Liver (tissue), 9 donors: ENCODE measurements around the gene DCXR. TPM values are rescaled to one million over a fixed set of nuclear protein-coding genes. Genes with fewer than 3 reads are reported as not detected.

ENCODE experiments used
- DNase-seq: peaks from one replicate; pipeline ENCODE4 v3.0.0-alpha.2; 2017; ENCODE audit warnings: low spot score
- H3K27ac ChIP-seq, 2 donors: one replicate each; pipeline ENCODE4 v1.7.0; 2013; ENCODE audit warnings: inconsistent platforms in 2 of 2, low read length in 2 of 2, control low read depth in 1 of 2, low read depth in 1 of 2, mild to moderate bottlenecking in 1 of 2
- H3K27me3 ChIP-seq, 4 donors: one replicate each; pipeline versions ENCODE4 v1.6.1 to v1.7.0; 2013; ENCODE audit warnings: low read length in 3 of 4, inconsistent platforms in 1 of 4, mild to moderate bottlenecking in 1 of 4, moderate library complexity in 1 of 4; ENCODE audit not compliant: control insufficient read depth in 4 of 4, insufficient read depth in 4 of 4
- H3K36me3 ChIP-seq, 4 donors: one replicate each; pipeline versions ENCODE4 v1.6.1 to v1.7.0; 2013; ENCODE audit warnings: low read length in 3 of 4, mild to moderate bottlenecking in 3 of 4, low read depth in 1 of 4, moderate library complexity in 1 of 4; ENCODE audit not compliant: control insufficient read depth in 4 of 4, insufficient read depth in 3 of 4
- H3K4me1 ChIP-seq, 4 donors: one replicate each; pipeline versions ENCODE4 v1.6.1 to v1.7.0; 2013; ENCODE audit warnings: low read length in 3 of 4, mild to moderate bottlenecking in 3 of 4, moderate library complexity in 1 of 4; ENCODE audit not compliant: control insufficient read depth in 4 of 4, insufficient read depth in 4 of 4
- H3K4me3 ChIP-seq, 3 donors: one replicate each; pipeline versions ENCODE4 v1.6.1 to v1.7.0; 2013; ENCODE audit warnings: low read length in 3 of 3, control low read depth in 1 of 3, low read depth in 1 of 3, mild to moderate bottlenecking in 1 of 3
- H3K9ac ChIP-seq, 2 donors: one replicate each; pipeline ENCODE4 v1.7.0; 2013; ENCODE audit warnings: low read length in 2 of 2, mild to moderate bottlenecking in 2 of 2, moderate library complexity in 2 of 2, control low read depth in 1 of 2, low read depth in 1 of 2
- H3K9me3 ChIP-seq, 4 donors: one replicate each; pipeline versions ENCODE4 v1.6.1 to v1.7.0; 2013; ENCODE audit warnings: low read length in 3 of 4; ENCODE audit not compliant: control insufficient read depth in 4 of 4
- EGR1 ChIP-seq, 2 donors: IDR thresholded peaks; 2 replicates each; pipeline ENCODE4 v1.6.1; 2016 to 2018; ENCODE audit warnings: antibody characterized with exemption in 2 of 2, low read depth in 2 of 2
- FOXA1 ChIP-seq: IDR thresholded peaks from 2 replicates; pipeline ENCODE4 v1.6.1; 2016; ENCODE audit warnings: antibody characterized with exemption
- FOXA2 ChIP-seq: IDR thresholded peaks from 2 replicates; pipeline ENCODE4 v1.6.1; 2016; ENCODE audit warnings: antibody characterized with exemption
- HNF4A ChIP-seq, 2 donors: conservative IDR thresholded peaks; 2 replicates each; pipeline ENCODE4 v1.6.1; 2016; ENCODE audit warnings: antibody characterized with exemption in 2 of 2, mild to moderate bottlenecking in 2 of 2
- HNF4G ChIP-seq: IDR thresholded peaks from 2 replicates; pipeline ENCODE4 v1.6.1; 2016; ENCODE audit warnings: antibody characterized with exemption
- NR2F2 ChIP-seq: IDR thresholded peaks from 2 replicates; pipeline ENCODE4 v1.6.1; 2016; ENCODE audit warnings: antibody characterized with exemption
- RAD21 ChIP-seq, 2 donors: IDR thresholded peaks; 2 replicates each; pipeline ENCODE4 v1.6.1; 2016; ENCODE audit warnings: antibody characterized with exemption in 2 of 2, mild to moderate bottlenecking in 2 of 2
- RXRA ChIP-seq, 2 donors: IDR thresholded peaks; 2 replicates each; pipeline ENCODE4 v1.6.1; 2017 to 2018; ENCODE audit warnings: antibody characterized with exemption in 2 of 2, mild to moderate bottlenecking in 1 of 2
- SP1 ChIP-seq: IDR thresholded peaks from 2 replicates; pipeline ENCODE4 v1.6.1; 2018; ENCODE audit warnings: antibody characterized with exemption, mild to moderate bottlenecking
- YY1 ChIP-seq: IDR thresholded peaks from 2 replicates; pipeline ENCODE4 v1.6.1; 2016; ENCODE audit warnings: antibody characterized with exemption, mild to moderate bottlenecking
- WGBS: extraction: QIAGEN DNeasy Blood & Tissue Kit; methylation state at CpG from one replicate; pipeline ENCODE4 v1.1.7; 2013; 5-methylcytosine and 5-hydroxymethylcytosine counted together
- polyA plus RNA-seq, 2 donors: library from polyadenylated mRNA; stranded (reverse) in 1 of 2; unstranded in 1 of 2; fragments of 200-250 nt in 1 of 2; fragments of >200 nt in 1 of 2; fragmentation: Nextera tagmentation in 1 of 2; extraction: Ambion mirVana in 1 of 2; gene quantifications; one replicate each; pipeline versions ENCODE4 v1.2.1 to v1.2.3, GENCODE V29; 2013 to 2015
- total RNA-seq, 2 donors: library from RNA; depleted of rRNA; stranded (reverse); fragments of >200 nt; gene quantifications; one replicate each; pipeline ENCODE4 v1.2.3, GENCODE V29; 2014
- TF ChIP-seq, protein P1 (sequence below): IDR thresholded peaks from 2 replicates; pipeline ENCODE4 v1.6.1; 2016; ENCODE audit warnings: antibody characterized with exemption, mild to moderate bottlenecking
- TF ChIP-seq, protein P2 (sequence below): IDR thresholded peaks from 2 replicates; pipeline ENCODE4 v1.6.1; 2016; ENCODE audit warnings: antibody characterized with exemption
- TF ChIP-seq, protein P3 (sequence below): fragments of 150-350 bp; IDR thresholded peaks from 2 replicates; pipeline ENCODE4 v1.5.1; 2017; ENCODE audit warnings: improper control_type of control experiment, low read depth, low read length; ENCODE audit not compliant: missing input control
- TF ChIP-seq, protein P4 (sequence below): IDR thresholded peaks from 2 replicates; pipeline ENCODE4 v1.6.1; 2016; ENCODE audit warnings: antibody characterized with exemption
- TF ChIP-seq, protein P5 (sequence below): IDR thresholded peaks from 2 replicates; pipeline ENCODE4 v1.6.1; 2016; ENCODE audit warnings: antibody characterized with exemption
- donor health status: healthy.
- donor health status: healthy.
- donor health status: healthy.
- donor health status: healthy.
- donor health status: healthy.

DCXR gene
- total and polyA plus RNA-seq, 4 donors: 58.6 to 1,190 (median 585) TPM

DNA sequence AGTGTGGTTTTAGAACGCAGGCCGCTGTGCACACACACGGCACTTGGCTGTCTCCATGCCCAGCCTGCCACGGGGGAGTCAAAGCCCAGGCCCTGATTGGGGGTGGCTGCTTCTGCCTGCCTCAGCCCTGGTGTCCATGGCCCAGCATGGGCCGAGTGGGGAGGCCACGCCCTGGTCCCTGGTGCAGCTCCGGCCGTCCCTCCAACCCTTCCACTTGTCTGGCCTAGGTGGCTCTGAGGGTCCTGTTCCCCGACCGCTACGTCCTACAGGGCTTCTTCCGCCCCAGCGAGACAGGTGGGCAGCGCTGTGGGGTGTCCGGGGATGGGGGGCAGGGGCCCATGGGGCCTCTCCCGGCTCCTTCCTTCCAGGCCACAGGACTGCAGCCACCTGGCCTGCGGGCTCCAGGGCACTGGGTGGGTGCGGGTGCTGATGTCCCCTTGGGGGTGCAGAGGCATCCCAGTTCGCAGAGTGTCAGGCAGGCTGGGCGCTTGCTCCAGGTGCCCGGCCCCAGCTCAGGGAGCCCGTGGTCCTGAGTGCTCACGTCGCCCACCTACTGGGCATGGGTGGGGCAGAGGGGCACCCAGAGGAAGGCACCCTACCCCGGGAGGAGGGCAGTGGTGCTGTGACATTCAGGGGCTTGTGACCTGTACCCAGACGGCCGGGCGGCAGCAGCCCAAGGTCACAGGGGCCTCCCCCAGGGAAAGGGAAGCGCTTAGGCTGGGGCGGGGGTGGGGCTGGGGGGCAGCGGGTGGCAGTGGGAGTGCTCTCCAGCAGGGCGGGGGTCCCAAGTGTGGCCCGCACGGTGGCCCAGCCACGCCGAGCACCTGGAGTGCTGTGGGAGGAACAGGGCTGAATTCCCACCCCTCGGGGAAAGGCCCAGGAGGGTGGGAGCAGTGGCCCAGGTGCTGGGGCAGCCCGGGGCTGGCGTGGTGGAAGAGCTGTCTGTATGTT is 26.6 kb downstream of the DCXR start:
- TF ChIP-seq, protein P1, sequence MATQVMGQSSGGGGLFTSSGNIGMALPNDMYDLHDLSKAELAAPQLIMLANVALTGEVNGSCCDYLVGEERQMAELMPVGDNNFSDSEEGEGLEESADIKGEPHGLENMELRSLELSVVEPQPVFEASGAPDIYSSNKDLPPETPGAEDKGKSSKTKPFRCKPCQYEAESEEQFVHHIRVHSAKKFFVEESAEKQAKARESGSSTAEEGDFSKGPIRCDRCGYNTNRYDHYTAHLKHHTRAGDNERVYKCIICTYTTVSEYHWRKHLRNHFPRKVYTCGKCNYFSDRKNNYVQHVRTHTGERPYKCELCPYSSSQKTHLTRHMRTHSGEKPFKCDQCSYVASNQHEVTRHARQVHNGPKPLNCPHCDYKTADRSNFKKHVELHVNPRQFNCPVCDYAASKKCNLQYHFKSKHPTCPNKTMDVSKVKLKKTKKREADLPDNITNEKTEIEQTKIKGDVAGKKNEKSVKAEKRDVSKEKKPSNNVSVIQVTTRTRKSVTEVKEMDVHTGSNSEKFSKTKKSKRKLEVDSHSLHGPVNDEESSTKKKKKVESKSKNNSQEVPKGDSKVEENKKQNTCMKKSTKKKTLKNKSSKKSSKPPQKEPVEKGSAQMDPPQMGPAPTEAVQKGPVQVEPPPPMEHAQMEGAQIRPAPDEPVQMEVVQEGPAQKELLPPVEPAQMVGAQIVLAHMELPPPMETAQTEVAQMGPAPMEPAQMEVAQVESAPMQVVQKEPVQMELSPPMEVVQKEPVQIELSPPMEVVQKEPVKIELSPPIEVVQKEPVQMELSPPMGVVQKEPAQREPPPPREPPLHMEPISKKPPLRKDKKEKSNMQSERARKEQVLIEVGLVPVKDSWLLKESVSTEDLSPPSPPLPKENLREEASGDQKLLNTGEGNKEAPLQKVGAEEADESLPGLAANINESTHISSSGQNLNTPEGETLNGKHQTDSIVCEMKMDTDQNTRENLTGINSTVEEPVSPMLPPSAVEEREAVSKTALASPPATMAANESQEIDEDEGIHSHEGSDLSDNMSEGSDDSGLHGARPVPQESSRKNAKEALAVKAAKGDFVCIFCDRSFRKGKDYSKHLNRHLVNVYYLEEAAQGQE: no peak
- TF ChIP-seq, protein P2, sequence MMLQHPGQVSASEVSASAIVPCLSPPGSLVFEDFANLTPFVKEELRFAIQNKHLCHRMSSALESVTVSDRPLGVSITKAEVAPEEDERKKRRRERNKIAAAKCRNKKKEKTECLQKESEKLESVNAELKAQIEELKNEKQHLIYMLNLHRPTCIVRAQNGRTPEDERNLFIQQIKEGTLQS: no peak
- no peak for TF ChIP-seq FOXA2
- no peak for TF ChIP-seq RAD21 (IDR thresholded peaks at IDR 0.05)
- TF ChIP-seq HNF4G: no peak
- TF ChIP-seq FOXA1: no peak
- no peak for TF ChIP-seq RXRA (IDR thresholded peaks at IDR 0.05)
- TF ChIP-seq HNF4A (conservative IDR thresholded peaks at IDR 0.05): no peak
- no peak for TF ChIP-seq SP1
- no peak for TF ChIP-seq EGR1 (IDR thresholded peaks at IDR 0.05; ENCODE audit: low read depth in 2 of 2)
- TF ChIP-seq NR2F2: no peak
- no peak for TF ChIP-seq YY1
- no peak for DNase-seq
- Histone ChIP-seq H3K36me3 (peaks cover 0 to 9% (median 3%) of the 10 kb centered on the region in 4 donors), H3K27ac (no peak overlapping the region), H3K4me3 (no peak overlapping the region), H3K4me1 (no peaks in the 10 kb centered on the region), H3K27me3 (no peaks in the 10 kb centered on the region), H3K9me3 (no peaks in the 10 kb centered on the region), H3K9ac (no peak overlapping the region)
- WGBS: 94% methylated on average over 39 of the region's 39 CpGs

DNA sequence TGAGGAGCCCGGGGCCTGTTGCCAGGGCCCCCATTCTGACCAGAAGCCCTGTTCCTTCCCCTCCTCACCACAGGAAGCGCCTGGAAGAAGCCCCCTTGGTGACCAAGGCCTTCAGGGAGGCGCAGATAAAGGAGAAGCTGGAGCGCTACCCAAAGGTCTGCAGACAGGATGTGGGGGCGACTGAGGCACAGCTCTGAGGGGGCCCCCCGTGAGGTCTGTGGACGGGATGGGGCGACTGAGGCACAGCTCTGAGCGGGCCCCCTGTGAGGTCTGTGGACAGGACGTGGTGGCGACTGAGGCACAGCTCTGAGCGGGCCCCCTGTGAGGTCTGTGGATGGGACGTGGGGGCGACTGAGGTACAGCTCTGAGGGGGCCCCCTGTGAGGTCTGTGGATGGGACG is 28.1 kb downstream of the DCXR start:
- Histone ChIP-seq H3K9me3 (no peaks in the 10 kb centered on the region), H3K36me3 (peaks cover 0 to 9% (median 3%) of the 10 kb centered on the region in 4 donors), H3K27me3 (no peaks in the 10 kb centered on the region), H3K4me1 (no peaks in the 10 kb centered on the region), H3K4me3 (no peak overlapping the region), H3K27ac (no peak overlapping the region), H3K9ac (no peak overlapping the region)
- no peak for DNase-seq
- TF ChIP-seq FOXA2 (no peak), NR2F2 (no peak)
- TF ChIP-seq, protein P3, sequence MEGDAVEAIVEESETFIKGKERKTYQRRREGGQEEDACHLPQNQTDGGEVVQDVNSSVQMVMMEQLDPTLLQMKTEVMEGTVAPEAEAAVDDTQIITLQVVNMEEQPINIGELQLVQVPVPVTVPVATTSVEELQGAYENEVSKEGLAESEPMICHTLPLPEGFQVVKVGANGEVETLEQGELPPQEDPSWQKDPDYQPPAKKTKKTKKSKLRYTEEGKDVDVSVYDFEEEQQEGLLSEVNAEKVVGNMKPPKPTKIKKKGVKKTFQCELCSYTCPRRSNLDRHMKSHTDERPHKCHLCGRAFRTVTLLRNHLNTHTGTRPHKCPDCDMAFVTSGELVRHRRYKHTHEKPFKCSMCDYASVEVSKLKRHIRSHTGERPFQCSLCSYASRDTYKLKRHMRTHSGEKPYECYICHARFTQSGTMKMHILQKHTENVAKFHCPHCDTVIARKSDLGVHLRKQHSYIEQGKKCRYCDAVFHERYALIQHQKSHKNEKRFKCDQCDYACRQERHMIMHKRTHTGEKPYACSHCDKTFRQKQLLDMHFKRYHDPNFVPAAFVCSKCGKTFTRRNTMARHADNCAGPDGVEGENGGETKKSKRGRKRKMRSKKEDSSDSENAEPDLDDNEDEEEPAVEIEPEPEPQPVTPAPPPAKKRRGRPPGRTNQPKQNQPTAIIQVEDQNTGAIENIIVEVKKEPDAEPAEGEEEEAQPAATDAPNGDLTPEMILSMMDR: no peak
- TF ChIP-seq, protein P4, sequence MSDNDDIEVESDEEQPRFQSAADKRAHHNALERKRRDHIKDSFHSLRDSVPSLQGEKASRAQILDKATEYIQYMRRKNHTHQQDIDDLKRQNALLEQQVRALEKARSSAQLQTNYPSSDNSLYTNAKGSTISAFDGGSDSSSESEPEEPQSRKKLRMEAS: no peak
- TF ChIP-seq, protein P5, sequence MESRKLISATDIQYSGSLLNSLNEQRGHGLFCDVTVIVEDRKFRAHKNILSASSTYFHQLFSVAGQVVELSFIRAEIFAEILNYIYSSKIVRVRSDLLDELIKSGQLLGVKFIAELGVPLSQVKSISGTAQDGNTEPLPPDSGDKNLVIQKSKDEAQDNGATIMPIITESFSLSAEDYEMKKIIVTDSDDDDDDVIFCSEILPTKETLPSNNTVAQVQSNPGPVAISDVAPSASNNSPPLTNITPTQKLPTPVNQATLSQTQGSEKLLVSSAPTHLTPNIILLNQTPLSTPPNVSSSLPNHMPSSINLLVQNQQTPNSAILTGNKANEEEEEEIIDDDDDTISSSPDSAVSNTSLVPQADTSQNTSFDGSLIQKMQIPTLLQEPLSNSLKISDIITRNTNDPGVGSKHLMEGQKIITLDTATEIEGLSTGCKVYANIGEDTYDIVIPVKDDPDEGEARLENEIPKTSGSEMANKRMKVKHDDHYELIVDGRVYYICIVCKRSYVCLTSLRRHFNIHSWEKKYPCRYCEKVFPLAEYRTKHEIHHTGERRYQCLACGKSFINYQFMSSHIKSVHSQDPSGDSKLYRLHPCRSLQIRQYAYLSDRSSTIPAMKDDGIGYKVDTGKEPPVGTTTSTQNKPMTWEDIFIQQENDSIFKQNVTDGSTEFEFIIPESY: no peak
- TF ChIP-seq, protein P2: no peak
- WGBS: 92% methylated on average over 15 of the region's 15 CpGs
